Activated gamma-delta T cell treated with Interleukin-2 at 50 U/mL for 16 hours (primary cell): Measurements from ENCODE around the gene PGR.

ENCODE experiments used
- DNase-seq: peaks from one replicate; pipeline ENCODE4 v3.0.0-alpha.2; 2020

Gene PGR

GRCh38 chr11:101129203-101129943 lies at the start of gene PGR:
TSS of gene PGR (minus strand) at chr11:101129813. CDS start at chr11:101129070, 743 bp downstream.
- DNase-seq: no peak

- DNase-seq: no peak
Measured at GRCh38 chr11:101176381-101176780, 46.8 kb upstream of the PGR start.

- DNase-seq: no peak
Measured at GRCh38 chr11:101169944-101170343, 40.3 kb upstream of the PGR start.

GRCh38 chr11:101166038-101166437 lies 36.4 kb upstream of the PGR start:
- DNase-seq: no peak

- DNase-seq: no peak
Measured at GRCh38 chr11:101158119-101158518, 28.5 kb upstream of the PGR start.

GRCh38 chr11:101138245-101138930 lies 8.8 kb upstream of the PGR start:
- DNase-seq: no peak

GRCh38 chr11:101133190-101133589 lies 3.6 kb upstream of the PGR start:
- no peak for DNase-seq

- DNase-seq: no peak
Measured at GRCh38 chr11:101128571-101129202, 926 bp downstream of the PGR start.

- no peak for DNase-seq
Measured at GRCh38 chr11:101127699-101128570, 1.7 kb downstream of the PGR start.

- no peak for DNase-seq
Measured at GRCh38 chr11:101127197-101127698, 2.4 kb downstream of the PGR start.

- no peak for DNase-seq
Measured at GRCh38 chr11:101126551-101127196, 2.9 kb downstream of the PGR start.

- no peak for DNase-seq
Measured at GRCh38 chr11:101115671-101116160, 13.9 kb downstream of the PGR start.

GRCh38 chr11:101113540-101113939 lies 16.1 kb downstream of the PGR start:
- DNase-seq: no peak

GRCh38 chr11:101104716-101105115 lies 24.9 kb downstream of the PGR start:
- no peak for DNase-seq

GRCh38 chr11:101103433-101103832 lies 26.2 kb downstream of the PGR start:
- no peak for DNase-seq

- DNase-seq: no peak
Measured at GRCh38 chr11:101100601-101101000, 29.0 kb downstream of the PGR start.

- no peak for DNase-seq
Measured at GRCh38 chr11:101096036-101096704, 33.4 kb downstream of the PGR start.

- DNase-seq: no peak
Measured at GRCh38 chr11:101091781-101092180, 37.8 kb downstream of the PGR start.

GRCh38 chr11:101090679-101091270 lies 38.8 kb downstream of the PGR start:
- DNase-seq: no peak

GRCh38 chr11:101083335-101083734 lies 46.3 kb downstream of the PGR start:
- DNase-seq: no peak

- no peak for DNase-seq
Measured at GRCh38 chr11:101082813-101083212, 46.8 kb downstream of the PGR start.
